ENCODE data around the gene PALM. TPM values are rescaled to one million over a fixed set of nuclear protein-coding genes. Genes with fewer than 3 reads are reported as not detected.

PALM gene
- total and polyA plus RNA-seq, 9 of the 15 experiments (the other 6 are each of a cell fraction or from before 2014, with no cell fraction given) = 0.04 to 6.6 (median 1.7) TPM

DNA sequence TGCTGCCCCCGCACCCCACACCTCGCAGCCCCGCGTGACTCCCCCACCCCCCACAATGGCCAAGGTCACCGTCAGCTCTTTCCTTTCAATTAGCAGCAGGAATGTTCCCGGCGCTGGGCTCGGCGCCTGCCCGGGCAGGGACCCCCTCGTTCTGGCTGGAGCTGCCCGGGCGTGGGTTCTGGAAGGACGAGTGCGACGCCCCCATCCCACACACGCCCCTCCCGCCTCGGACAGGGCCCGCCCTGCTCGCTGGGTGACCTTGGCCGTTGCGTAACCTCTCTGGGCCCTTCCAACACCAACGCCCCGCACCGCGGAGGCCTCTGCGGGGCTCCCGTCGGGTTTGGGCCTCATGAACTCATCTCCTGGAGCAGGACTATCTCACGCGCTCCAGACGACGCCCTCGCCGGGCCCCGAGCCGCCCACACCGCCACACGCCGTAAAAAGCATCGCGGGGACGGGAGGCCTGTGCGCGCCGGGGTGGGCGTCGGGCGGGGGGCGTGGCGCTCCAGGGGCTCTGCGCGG lies 10.3 kb downstream of the PALM start (continued):
- TF ChIP-seq, protein P1, sequence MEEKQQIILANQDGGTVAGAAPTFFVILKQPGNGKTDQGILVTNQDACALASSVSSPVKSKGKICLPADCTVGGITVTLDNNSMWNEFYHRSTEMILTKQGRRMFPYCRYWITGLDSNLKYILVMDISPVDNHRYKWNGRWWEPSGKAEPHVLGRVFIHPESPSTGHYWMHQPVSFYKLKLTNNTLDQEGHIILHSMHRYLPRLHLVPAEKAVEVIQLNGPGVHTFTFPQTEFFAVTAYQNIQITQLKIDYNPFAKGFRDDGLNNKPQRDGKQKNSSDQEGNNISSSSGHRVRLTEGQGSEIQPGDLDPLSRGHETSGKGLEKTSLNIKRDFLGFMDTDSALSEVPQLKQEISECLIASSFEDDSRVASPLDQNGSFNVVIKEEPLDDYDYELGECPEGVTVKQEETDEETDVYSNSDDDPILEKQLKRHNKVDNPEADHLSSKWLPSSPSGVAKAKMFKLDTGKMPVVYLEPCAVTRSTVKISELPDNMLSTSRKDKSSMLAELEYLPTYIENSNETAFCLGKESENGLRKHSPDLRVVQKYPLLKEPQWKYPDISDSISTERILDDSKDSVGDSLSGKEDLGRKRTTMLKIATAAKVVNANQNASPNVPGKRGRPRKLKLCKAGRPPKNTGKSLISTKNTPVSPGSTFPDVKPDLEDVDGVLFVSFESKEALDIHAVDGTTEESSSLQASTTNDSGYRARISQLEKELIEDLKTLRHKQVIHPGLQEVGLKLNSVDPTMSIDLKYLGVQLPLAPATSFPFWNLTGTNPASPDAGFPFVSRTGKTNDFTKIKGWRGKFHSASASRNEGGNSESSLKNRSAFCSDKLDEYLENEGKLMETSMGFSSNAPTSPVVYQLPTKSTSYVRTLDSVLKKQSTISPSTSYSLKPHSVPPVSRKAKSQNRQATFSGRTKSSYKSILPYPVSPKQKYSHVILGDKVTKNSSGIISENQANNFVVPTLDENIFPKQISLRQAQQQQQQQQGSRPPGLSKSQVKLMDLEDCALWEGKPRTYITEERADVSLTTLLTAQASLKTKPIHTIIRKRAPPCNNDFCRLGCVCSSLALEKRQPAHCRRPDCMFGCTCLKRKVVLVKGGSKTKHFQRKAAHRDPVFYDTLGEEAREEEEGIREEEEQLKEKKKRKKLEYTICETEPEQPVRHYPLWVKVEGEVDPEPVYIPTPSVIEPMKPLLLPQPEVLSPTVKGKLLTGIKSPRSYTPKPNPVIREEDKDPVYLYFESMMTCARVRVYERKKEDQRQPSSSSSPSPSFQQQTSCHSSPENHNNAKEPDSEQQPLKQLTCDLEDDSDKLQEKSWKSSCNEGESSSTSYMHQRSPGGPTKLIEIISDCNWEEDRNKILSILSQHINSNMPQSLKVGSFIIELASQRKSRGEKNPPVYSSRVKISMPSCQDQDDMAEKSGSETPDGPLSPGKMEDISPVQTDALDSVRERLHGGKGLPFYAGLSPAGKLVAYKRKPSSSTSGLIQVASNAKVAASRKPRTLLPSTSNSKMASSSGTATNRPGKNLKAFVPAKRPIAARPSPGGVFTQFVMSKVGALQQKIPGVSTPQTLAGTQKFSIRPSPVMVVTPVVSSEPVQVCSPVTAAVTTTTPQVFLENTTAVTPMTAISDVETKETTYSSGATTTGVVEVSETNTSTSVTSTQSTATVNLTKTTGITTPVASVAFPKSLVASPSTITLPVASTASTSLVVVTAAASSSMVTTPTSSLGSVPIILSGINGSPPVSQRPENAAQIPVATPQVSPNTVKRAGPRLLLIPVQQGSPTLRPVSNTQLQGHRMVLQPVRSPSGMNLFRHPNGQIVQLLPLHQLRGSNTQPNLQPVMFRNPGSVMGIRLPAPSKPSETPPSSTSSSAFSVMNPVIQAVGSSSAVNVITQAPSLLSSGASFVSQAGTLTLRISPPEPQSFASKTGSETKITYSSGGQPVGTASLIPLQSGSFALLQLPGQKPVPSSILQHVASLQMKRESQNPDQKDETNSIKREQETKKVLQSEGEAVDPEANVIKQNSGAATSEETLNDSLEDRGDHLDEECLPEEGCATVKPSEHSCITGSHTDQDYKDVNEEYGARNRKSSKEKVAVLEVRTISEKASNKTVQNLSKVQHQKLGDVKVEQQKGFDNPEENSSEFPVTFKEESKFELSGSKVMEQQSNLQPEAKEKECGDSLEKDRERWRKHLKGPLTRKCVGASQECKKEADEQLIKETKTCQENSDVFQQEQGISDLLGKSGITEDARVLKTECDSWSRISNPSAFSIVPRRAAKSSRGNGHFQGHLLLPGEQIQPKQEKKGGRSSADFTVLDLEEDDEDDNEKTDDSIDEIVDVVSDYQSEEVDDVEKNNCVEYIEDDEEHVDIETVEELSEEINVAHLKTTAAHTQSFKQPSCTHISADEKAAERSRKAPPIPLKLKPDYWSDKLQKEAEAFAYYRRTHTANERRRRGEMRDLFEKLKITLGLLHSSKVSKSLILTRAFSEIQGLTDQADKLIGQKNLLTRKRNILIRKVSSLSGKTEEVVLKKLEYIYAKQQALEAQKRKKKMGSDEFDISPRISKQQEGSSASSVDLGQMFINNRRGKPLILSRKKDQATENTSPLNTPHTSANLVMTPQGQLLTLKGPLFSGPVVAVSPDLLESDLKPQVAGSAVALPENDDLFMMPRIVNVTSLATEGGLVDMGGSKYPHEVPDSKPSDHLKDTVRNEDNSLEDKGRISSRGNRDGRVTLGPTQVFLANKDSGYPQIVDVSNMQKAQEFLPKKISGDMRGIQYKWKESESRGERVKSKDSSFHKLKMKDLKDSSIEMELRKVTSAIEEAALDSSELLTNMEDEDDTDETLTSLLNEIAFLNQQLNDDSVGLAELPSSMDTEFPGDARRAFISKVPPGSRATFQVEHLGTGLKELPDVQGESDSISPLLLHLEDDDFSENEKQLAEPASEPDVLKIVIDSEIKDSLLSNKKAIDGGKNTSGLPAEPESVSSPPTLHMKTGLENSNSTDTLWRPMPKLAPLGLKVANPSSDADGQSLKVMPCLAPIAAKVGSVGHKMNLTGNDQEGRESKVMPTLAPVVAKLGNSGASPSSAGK (IDR thresholded peaks at IDR 0.05) = peak; percentile 11; the same call in 1 of the 2 replicates
- TF ChIP-seq GTF2F1 (IDR thresholded peaks at IDR 0.05; ENCODE audit: low read depth, low read length) = no peak
- TF ChIP-seq BRF1 (IDR thresholded peaks at IDR 0.05; ENCODE audit: borderline replicate concordance, extremely low read depth, insufficient read length) = no peak
- TF ChIP-seq EGR1 (conservative IDR thresholded peaks at IDR 0.05) = peak; percentile 50
- no peak for TF ChIP-seq ESRRA (IDR thresholded peaks at IDR 0.05; ENCODE audit: borderline replicate concordance, low read depth)
- TF ChIP-seq ZFP36 (IDR thresholded peaks at IDR 0.05; ENCODE audit: low read depth, low read length, partially characterized antibody) = peak; percentile 19
- no peak for TF ChIP-seq GATAD2A (IDR thresholded peaks at IDR 0.05)
- no peak for TF ChIP-seq XRCC3 (IDR thresholded peaks at IDR 0.05)
- no peak for TF ChIP-seq ELF1 (tag; IDR thresholded peaks at IDR 0.05)
- TF ChIP-seq, protein P2, sequence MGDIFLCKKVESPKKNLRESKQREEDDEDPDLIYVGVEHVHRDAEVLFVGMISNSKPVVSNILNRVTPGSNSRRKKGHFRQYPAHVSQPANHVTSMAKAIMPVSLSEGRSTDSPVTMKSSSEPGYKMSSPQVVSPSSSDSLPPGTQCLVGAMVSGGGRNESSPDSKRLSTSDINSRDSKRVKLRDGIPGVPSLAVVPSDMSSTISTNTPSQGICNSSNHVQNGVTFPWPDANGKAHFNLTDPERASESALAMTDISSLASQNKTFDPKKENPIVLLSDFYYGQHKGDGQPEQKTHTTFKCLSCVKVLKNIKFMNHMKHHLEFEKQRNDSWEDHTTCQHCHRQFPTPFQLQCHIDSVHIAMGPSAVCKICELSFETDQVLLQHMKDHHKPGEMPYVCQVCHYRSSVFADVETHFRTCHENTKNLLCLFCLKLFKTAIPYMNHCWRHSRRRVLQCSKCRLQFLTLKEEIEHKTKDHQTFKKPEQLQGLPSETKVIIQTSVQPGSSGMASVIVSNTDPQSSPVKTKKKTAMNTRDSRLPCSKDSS (IDR thresholded peaks at IDR 0.05; ENCODE audit: low read depth, partially characterized antibody) = no peak
- peak; percentile 59 for TF ChIP-seq ZBTB7A (IDR thresholded peaks at IDR 0.05; ENCODE audit: borderline replicate concordance, control insufficient read depth, low read depth, low read length)

Measured in K562 (cell line).